GM23248 (cell line): ENCODE results near the gene ISG15.

Experiments
- EZH2 ChIP-seq: fragments of 200-600 bp; sonication (generic); IDR thresholded peaks from 2 replicates; pipeline ENCODE4 v1.6.1; 2018; ENCODE audit warnings: antibody characterized with exemption, mild to moderate bottlenecking; ENCODE audit not compliant: insufficient read depth, poor library complexity, severe bottlenecking
- EZH2phosphoT487 ChIP-seq: fragments of 200-600 bp; sonication (generic); IDR thresholded peaks from 2 replicates; pipeline ENCODE4 v1.6.1; 2018; ENCODE audit warnings: antibody characterized with exemption, moderate library complexity, mild to moderate bottlenecking, low read depth; ENCODE audit not compliant: insufficient read depth

GRCh38 chr1:1063261-1063944 lies 50.1 kb downstream of the ISG15 start:
- TF ChIP-seq EZH2 (no peak), EZH2phosphoT487 (no peak)
